RWPE1 (cell line): ENCODE measurements around the gene PTPRU.

ENCODE experiments used
- CTCF ChIA-PET: fragments of 350-600 bp; sonication (Branson Sonifier 250); formaldehyde crosslinking; extraction: SDS; loops from one replicate; lab custom pipeline; 2021; lab: Yijun Ruan, JAX
- POLR2A ChIA-PET: fragments of 400-600 bp; formaldehyde crosslinking; extraction: SDS; loops from one replicate; lab custom pipeline; 2020; ENCODE audit warnings: antibody characterized with exemption; ENCODE audit not compliant: low non-redundant PET; lab: Yijun Ruan, JAX
- DNase-seq: peaks from one replicate; pipeline ENCODE4 v3.0.0; 2012; ENCODE audit warnings: low spot score
- H3K27ac ChIP-seq: fragments of 450-650 bp; 2 replicates; pipeline ENCODE4 v1.5.1; 2017
- CTCF ChIP-seq: fragments of 450-650 bp; conservative IDR thresholded peaks from 2 replicates; pipeline ENCODE4 v1.5.1; 2017; ENCODE audit warnings: low read depth, mild to moderate bottlenecking

PTPRU gene

GRCh38 chr1:29320156-29320940 lies 84.0 kb downstream of the PTPRU start:
- H3K27ac ChIP-seq, result no peak overlapping the region
- ChIA-PET POLR2A (no interaction called here), CTCF (no interaction called here)
- no peak for DNase-seq
- TF ChIP-seq CTCF, result no peak

- TF ChIP-seq CTCF, result no peak
- ChIA-PET POLR2A (no interaction called here), CTCF (no interaction called here)
- DNase-seq, result no peak
- H3K27ac ChIP-seq, result no peak overlapping the region
Observed at GRCh38 chr1:29321176-29321575, 84.9 kb downstream of the PTPRU start.

- CTCF ChIA-PET, result interaction anchor here (0.6 to 0.7 kb wide), 2 partner anchors 29 to 32 kb away, joined by 3 to 5 read pairs; no protein-coding TSS in a partner anchor
- POLR2A ChIA-PET, result no interaction called here
- TF ChIP-seq CTCF, result no peak
- no peak for DNase-seq
- H3K27ac ChIP-seq, result no peak overlapping the region
Observed at GRCh38 chr1:29322147-29322694, 85.9 kb downstream of the PTPRU start.

- POLR2A ChIA-PET, result no interaction called here
- H3K27ac ChIP-seq, result no peak overlapping the region
- no peak for TF ChIP-seq CTCF
- no peak for DNase-seq
- CTCF ChIA-PET, result interaction anchor here (0.6 kb wide), 1 partner anchor 17 kb away, joined by 4 read pairs; no protein-coding TSS in a partner anchor
Observed at GRCh38 chr1:29322861-29323585, 86.7 kb downstream of the PTPRU start.

- no peak for DNase-seq
- TF ChIP-seq CTCF, result no peak
- H3K27ac ChIP-seq, result no peak overlapping the region
- ChIA-PET CTCF (interaction anchor here (0.6 kb wide), 1 partner anchor 16 kb away, joined by 4 read pairs; no protein-coding TSS in a partner anchor), POLR2A (no interaction called here)
Observed at GRCh38 chr1:29323636-29324035, 87.3 kb downstream of the PTPRU start.

- CTCF ChIA-PET, result no interaction called here
Observed at GRCh38 chr1:29324202-29324601, 87.9 kb downstream of the PTPRU start.

More at GRCh38 chr1:29324202-29324601, 87.9 kb downstream of the PTPRU start:
- no peak for TF ChIP-seq CTCF
- DNase-seq, result no peak
- no peak overlapping the region for H3K27ac ChIP-seq
- POLR2A ChIA-PET, result no interaction called here
